Measurements from ENCODE around the gene MICOS13.
A peak's percentile ranks its signal among the peaks of the same experiment; 100 is the strongest.
"Not testable (repeated sequence)": the region's sequence is repeated elsewhere in the genome, so short reads cannot be mapped to it uniquely, and the experiment has no call there.

MICOS13 gene
- 19.5 to 20.3 reads per million in 2 donors for total RNA-seq

GRCh38 chr19:5680437-5681368 is at the start of gene MICOS13, which contains the start of gene HSD11B1L:
TSS of gene MICOS13 (minus strand) at chr19:5680516. CDS start at chr19:5680486, 30 bp downstream.
TSS of gene HSD11B1L (plus strand) at chr19:5681027. CDS start at chr19:5684833, 3,806 bp downstream.
- peak; percentile 95 for DNase-seq

GRCh38 chr19:5727453-5728050 is 47.2 kb upstream of the MICOS13 start:
- no peak for DNase-seq

- DNase-seq, result peak; percentile 97
Measured at GRCh38 chr19:5719961-5720790, 39.9 kb upstream of the MICOS13 start, which contains the start of the genes CATSPERD and LONP1. TSS of gene CATSPERD (plus strand) at chr19:5720637. CDS start at chr19:5720738, 101 bp downstream. TSS of gene LONP1 (minus strand) at chr19:5720146. CDS start at chr19:5720132, 14 bp downstream.

- no peak for DNase-seq
Measured at GRCh38 chr19:5719274-5719960, 39.1 kb upstream of the MICOS13 start.

GRCh38 chr19:5718579-5719273 is 38.4 kb upstream of the MICOS13 start:
- DNase-seq, result no peak

- DNase-seq, result no peak
Measured at GRCh38 chr19:5718037-5718578, 37.8 kb upstream of the MICOS13 start.

- DNase-seq, result no peak
Measured at GRCh38 chr19:5717215-5717935, 37.1 kb upstream of the MICOS13 start.

GRCh38 chr19:5714816-5715215 is 34.5 kb upstream of the MICOS13 start:
- no peak for DNase-seq

GRCh38 chr19:5713228-5713627 is 32.9 kb upstream of the MICOS13 start:
- no peak for DNase-seq

GRCh38 chr19:5711713-5712161 is 31.4 kb upstream of the MICOS13 start:
- no peak for DNase-seq

- DNase-seq, result no peak
Measured at GRCh38 chr19:5711025-5711424, 30.7 kb upstream of the MICOS13 start.

- DNase-seq, result no peak
Measured at GRCh38 chr19:5707576-5708575, 27.6 kb upstream of the MICOS13 start.

- no peak for DNase-seq
Measured at GRCh38 chr19:5706876-5707573, 26.7 kb upstream of the MICOS13 start.

- DNase-seq, result no peak
Measured at GRCh38 chr19:5705552-5705951, 25.2 kb upstream of the MICOS13 start.

GRCh38 chr19:5703819-5704818 is 23.8 kb upstream of the MICOS13 start:
- no peak for DNase-seq

- DNase-seq, result not testable (repeated sequence)
Measured at GRCh38 chr19:5702053-5702410, 21.7 kb upstream of the MICOS13 start.

- DNase-seq, result no peak
Measured at GRCh38 chr19:5700455-5701092, 20.3 kb upstream of the MICOS13 start.
